Neural crest cell (in vitro differentiated cells): ENCODE data around the gene DDX42. TPM values are rescaled to one million over a fixed set of nuclear protein-coding genes. Genes with fewer than 3 reads are reported as not detected.

Experiments
- DNase-seq: peaks from one replicate; pipeline ENCODE4 v3.0.0; 2021; ENCODE audit warnings: low read depth, mixed read lengths, low spot score
- H3K27ac Mint-ChIP-seq: one replicate; pipeline ENCODE4 v1.8.0; 2021; ENCODE audit warnings: mild to moderate bottlenecking, mixed read lengths; ENCODE audit not compliant: unreplicated experiment
- H3K27me3 Mint-ChIP-seq: 2 replicates; pipeline ENCODE4 v1.8.0; 2021; ENCODE audit warnings: low read depth, mild to moderate bottlenecking, mixed read lengths
- H3K36me3 Mint-ChIP-seq: 2 replicates; pipeline ENCODE4 v1.8.0; 2021; ENCODE audit warnings: low read depth, mild to moderate bottlenecking, mixed read lengths
- H3K4me1 Mint-ChIP-seq: 2 replicates; pipeline ENCODE4 v1.8.0; 2021; ENCODE audit warnings: mixed read lengths
- H3K4me3 Mint-ChIP-seq: one replicate; pipeline ENCODE4 v1.8.0; 2021; ENCODE audit warnings: mild to moderate bottlenecking, mixed read lengths
- H3K9me3 Mint-ChIP-seq: 2 replicates; pipeline ENCODE4 v1.8.0; 2021; ENCODE audit warnings: mixed read lengths
- total RNA-seq: library from RNA; stranded (reverse); gene quantifications from 2 replicates; pipeline ENCODE4 v1.2.1, GENCODE V29; 2021
- TF ChIP-seq, protein P1 (sequence below): fragments of 200-600 bp; sonication (generic); conservative IDR thresholded peaks from 2 replicates; pipeline ENCODE4 v1.5.0; 2021; ENCODE audit warnings: antibody characterized with exemption, mild to moderate bottlenecking

The DDX42 gene
- total RNA-seq, 1 donor from 2014 or later = 160 TPM

DNA sequence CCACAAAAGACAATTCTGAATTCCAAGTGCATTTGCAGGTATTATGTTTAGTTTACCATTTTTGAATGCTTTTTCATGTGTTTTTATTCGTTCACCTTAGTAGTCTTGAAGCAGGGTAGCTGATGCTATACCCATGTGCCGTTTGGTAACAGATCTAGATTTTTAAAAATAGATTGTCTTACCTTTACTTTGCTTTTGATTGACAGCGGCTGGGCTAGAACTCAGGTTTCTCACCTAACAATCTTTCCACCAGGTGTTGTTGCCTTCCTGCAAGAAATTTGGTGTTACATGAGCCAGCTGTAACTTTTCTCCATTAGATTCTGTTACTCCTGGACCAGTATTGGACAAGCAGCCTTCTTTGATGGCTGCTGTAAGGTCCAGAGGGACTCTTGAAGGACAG is 55.0 kb downstream of the DDX42 start:
- no peak overlapping the region for H3K27ac Mint-ChIP-seq
- H3K4me3 Mint-ChIP-seq = peak overlapping the region; percentile 99
- peaks cover 32% of the 10 kb centered on the region for H3K36me3 Mint-ChIP-seq
- peaks cover 39% of the 10 kb centered on the region for H3K4me1 Mint-ChIP-seq
- TF ChIP-seq, protein P1, sequence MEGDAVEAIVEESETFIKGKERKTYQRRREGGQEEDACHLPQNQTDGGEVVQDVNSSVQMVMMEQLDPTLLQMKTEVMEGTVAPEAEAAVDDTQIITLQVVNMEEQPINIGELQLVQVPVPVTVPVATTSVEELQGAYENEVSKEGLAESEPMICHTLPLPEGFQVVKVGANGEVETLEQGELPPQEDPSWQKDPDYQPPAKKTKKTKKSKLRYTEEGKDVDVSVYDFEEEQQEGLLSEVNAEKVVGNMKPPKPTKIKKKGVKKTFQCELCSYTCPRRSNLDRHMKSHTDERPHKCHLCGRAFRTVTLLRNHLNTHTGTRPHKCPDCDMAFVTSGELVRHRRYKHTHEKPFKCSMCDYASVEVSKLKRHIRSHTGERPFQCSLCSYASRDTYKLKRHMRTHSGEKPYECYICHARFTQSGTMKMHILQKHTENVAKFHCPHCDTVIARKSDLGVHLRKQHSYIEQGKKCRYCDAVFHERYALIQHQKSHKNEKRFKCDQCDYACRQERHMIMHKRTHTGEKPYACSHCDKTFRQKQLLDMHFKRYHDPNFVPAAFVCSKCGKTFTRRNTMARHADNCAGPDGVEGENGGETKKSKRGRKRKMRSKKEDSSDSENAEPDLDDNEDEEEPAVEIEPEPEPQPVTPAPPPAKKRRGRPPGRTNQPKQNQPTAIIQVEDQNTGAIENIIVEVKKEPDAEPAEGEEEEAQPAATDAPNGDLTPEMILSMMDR = no peak
- no peaks in the 10 kb centered on the region for H3K9me3 Mint-ChIP-seq
- H3K27me3 Mint-ChIP-seq = peaks cover 3% of the 10 kb centered on the region
- DNase-seq = no peak

GRCh38 chr17:63830278-63830677 is 56.3 kb downstream of the DDX42 start:
- no peak for DNase-seq
- H3K4me1 Mint-ChIP-seq = peaks cover 42% of the 10 kb centered on the region
- TF ChIP-seq, protein P1 = no peak
- no peak overlapping the region for H3K27ac Mint-ChIP-seq
- peaks cover 24% of the 10 kb centered on the region for H3K36me3 Mint-ChIP-seq
- no peaks in the 10 kb centered on the region for H3K9me3 Mint-ChIP-seq
- H3K27me3 Mint-ChIP-seq = peaks cover 3% of the 10 kb centered on the region
- peak overlapping the region; percentile 75 for H3K4me3 Mint-ChIP-seq

- Mint-ChIP-seq H3K9me3 (no peaks in the 10 kb centered on the region), H3K36me3 (peaks cover 21% of the 10 kb centered on the region), H3K27me3 (peaks cover 3% of the 10 kb centered on the region), H3K4me3 (peak overlapping the region; percentile 75), H3K27ac (peak overlapping the region; percentile 16), H3K4me1 (peaks cover 35% of the 10 kb centered on the region)
- TF ChIP-seq, protein P1 = no peak
- DNase-seq = no peak
Measured at GRCh38 chr17:63830904-63831491, 57.0 kb downstream of the DDX42 start.

GRCh38 chr17:63831505-63831904 is 57.5 kb downstream of the DDX42 start:
- TF ChIP-seq, protein P1 = no peak

DNA sequence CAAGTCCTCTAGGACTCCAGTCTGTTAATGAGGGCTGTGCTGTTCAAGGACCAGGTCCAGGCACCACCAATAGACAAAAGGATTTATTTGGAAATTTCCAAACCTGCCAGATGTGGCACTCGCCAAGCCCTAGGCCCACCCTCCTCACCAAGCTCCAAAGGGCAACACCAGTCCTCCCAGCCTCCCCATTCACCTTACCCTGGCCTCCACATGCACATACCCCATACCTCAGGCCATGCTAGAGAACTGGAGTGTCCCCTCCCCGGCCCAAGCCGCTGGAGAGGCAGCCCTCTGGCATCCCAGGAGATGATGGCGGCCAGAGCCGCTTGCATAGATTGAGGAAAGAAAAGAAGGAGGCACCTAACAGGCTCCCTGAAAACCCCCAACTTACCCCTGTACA is 58.0 kb downstream of the DDX42 start:
- peaks cover 19% of the 10 kb centered on the region for H3K36me3 Mint-ChIP-seq
- TF ChIP-seq, protein P1 = no peak
- no peaks in the 10 kb centered on the region for H3K9me3 Mint-ChIP-seq
- DNase-seq = no peak
- peaks cover 3% of the 10 kb centered on the region for H3K27me3 Mint-ChIP-seq
- peaks cover 24% of the 10 kb centered on the region for H3K4me1 Mint-ChIP-seq
- peak overlapping the region; percentile 73 for H3K4me3 Mint-ChIP-seq
- no peak overlapping the region for H3K27ac Mint-ChIP-seq

More at GRCh38 chr17:63831505-63831904, 57.5 kb downstream of the DDX42 start:
- Mint-ChIP-seq H3K9me3 (no peaks in the 10 kb centered on the region), H3K36me3 (peaks cover 21% of the 10 kb centered on the region), H3K27me3 (peaks cover 3% of the 10 kb centered on the region), H3K27ac (peak overlapping the region; percentile 50), H3K4me1 (peaks cover 30% of the 10 kb centered on the region), H3K4me3 (peak overlapping the region; percentile 75)
- DNase-seq = no peak
